GM18511 (cell line): ENCODE data around the gene ZNF697.
"Not testable (repeated sequence)": the region's sequence is repeated elsewhere in the genome, so short reads cannot be mapped to it uniquely, and the experiment has no call there.

ENCODE experiments used
- ATAC-seq: cut with Tn5 transposase; IDR thresholded peaks from one replicate; pipeline ENCODE4 v1.9.1; 2021; ENCODE audit warnings: mild to moderate bottlenecking, moderate library complexity; ENCODE audit not compliant: unreplicated experiment

Gene ZNF697

DNA sequence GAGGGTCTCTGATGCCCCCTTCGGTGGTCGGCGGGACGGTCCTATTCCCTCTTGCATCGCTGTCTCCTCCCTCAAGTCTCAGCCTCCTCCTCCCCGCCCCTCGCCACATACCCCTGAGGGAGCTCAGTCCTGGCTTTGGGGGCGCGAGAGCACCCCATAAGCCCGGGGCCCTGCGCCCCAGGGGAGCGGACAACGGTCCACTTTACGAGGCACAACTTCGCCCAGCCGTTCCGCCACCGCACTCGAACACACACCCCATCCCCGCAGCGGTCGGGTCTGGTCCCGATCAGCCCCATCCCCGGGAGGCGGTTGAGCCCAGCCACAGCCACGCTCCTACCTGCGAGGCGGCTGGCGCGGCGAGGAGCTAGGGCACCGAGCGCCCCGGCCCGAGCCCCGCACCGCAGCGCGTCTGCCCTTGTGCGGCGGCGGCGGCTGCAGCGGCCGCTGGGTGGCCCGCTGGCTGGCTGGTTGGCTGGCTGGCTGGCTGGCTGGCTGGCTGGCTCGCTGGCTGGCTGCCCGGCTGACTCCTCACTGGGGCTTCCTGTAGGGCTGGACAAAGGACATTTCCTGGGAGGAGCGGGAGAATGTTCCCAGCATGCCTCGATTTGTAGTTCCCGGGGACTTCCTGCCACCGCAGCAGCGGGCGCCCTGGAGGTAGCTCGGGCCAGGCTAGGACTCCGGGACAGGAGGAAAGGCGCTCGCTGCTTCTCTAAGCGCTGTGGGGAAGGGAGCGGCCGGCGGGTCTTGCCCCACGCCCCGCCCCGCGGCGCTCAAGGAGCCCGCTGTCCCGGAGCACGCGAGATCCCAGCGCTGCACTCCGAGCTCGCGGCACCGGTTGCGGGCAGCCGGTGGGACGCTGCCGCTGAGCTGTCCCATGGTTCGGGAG, at the start of gene ZNF697:
TSS of gene ZNF697 (minus strand) at position 533 of the 886 bp plus-strand sequence. CDS start 22,166 bp downstream, outside the sequence.
- ATAC-seq, result peak; percentile 84

DNA sequence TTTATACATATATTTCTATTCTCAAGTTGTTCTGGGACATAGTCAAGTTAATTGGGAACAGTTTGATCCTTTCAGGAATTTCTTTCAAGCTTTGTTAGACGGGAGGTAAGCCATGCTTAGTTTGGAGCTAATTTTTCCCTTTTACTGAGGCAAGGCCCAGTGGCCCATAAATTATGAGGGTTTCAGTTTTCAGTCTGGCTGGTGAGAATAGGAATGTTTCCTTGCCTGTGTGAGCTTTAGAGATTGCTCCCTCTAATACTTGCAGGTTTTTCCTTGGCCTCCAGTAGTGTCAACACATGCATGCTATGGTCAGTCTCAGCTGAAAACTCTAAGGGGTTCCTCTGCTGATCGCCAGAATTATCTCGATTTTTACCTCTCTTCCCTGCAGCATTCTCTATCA, 49.5 kb upstream of the ZNF697 start:
- no peak for ATAC-seq

DNA sequence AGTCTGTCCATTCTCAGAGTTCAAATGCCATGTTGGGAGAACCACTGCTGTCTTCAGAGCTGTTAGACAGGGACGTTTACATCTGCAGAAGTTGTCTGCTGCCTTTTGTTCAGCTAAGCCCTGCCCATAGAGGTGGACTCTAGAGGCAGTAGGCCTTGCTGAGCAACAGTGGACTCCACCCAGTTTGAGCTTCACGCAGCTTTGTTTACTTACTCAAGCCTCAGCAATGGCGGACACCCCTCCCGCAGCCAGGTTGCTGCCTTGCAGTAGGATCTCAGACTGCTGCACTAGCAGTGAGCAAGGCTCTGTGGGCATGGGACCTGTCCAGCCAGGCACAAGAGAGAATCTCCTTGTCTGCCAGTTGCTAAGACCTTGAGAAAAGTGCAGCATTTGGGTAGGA, 48.8 kb upstream of the ZNF697 start:
- ATAC-seq, result not testable (repeated sequence)

DNA sequence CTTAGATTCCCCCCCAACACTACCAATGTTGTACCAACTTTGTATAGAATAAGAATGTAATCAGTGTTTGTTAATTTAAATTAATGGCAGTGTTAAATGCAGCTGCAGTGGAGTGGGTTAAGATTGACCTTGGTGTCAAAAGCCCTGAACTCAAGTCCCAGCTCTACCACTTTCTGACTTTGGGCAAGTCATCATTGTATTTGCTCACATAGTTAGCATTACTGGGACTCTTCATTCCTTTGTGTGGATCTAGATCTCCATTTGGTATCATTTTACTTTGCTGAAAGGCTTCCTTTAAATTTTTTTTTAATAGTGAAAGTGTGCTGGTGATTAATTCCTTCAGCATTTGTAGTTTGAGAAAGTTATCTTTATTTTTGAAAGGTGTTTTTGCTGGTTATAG, 41.4 kb upstream of the ZNF697 start:
- ATAC-seq, result no peak

DNA sequence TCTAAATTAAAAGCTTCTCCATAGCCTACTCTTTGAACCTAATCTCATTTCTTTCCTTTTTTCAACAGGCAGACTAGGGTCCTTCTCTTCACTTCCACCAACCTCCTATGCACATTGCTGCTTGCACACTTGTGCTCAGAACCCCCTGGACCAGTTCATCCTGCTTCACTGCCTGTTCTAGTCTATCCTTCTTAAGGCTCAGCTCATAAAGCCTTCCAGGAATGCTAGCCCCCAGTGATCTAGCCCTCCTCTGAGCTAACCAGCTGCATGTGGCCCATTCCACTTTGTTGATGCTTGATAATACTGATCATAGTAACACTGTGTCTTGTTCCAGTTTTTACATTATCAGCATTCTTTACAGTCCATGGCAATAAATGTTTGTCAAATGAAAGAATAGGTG, 40.7 kb upstream of the ZNF697 start:
- no peak for ATAC-seq

DNA sequence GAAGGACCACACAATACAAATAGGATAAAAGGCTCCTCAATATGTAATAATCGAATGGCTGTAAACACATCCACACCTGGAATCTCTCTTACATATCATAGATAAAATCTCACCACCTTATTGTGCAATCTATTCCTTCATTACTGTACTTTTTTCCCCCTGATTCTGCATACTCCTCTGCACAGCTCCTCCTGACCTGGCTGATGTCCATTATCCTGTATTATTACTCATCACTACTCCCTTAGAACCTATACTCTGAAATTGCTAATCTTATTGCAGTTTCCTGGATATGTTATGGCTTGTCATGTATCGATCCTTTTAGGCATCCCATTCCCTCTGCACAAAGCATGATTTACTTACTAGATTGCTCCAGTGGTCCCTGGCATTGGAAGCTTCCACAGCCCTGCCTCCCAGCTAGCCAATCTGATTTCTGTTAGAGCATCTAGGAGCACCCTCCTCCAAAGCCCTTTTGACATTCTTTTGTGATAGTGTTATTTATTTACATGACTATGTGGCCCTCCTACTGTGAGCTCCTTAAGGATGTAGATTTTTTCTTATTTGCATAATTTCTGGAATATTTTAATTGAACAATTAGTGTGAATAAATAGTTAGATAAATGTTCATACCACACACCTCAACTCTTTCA, 39.5 kb upstream of the ZNF697 start:
- no peak for ATAC-seq

DNA sequence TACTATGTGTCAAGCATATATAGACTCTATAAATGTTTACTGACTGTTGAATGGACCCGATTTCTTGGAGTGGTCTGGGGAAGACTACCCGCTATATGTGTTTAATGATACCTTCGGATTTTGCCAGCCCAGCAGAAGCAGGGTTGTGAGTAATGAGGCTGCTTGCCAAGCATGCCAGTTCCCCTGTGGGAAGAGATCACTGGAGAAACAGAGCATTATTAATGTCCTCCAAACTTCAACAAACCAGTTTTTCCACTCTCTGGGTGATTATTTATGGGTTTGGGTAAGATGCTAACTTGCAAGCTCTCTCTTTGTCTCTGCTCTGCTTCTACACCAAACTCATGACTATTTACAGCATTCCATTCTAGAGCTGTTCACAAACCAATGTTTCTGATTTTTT, 38.6 kb upstream of the ZNF697 start:
- ATAC-seq, result no peak

DNA sequence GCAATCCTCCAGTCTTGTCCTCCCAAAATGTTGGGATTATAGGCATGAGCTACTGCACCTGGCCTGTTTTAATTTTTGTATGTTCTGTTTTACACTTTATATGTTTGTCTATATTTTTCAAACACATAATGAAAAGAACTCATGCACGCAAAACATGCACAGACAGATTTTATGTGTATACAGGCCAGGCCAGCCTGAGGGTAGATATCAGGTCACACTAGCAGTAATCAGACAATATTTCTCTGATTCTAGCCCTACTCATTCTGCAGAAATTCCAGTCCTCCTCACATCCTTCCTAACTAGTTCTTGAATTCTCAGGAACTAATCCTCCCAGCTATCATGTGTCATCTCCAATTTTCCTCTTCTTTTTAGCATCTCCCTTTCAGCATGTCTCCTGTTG, 35.8 kb upstream of the ZNF697 start:
- ATAC-seq, result no peak

DNA sequence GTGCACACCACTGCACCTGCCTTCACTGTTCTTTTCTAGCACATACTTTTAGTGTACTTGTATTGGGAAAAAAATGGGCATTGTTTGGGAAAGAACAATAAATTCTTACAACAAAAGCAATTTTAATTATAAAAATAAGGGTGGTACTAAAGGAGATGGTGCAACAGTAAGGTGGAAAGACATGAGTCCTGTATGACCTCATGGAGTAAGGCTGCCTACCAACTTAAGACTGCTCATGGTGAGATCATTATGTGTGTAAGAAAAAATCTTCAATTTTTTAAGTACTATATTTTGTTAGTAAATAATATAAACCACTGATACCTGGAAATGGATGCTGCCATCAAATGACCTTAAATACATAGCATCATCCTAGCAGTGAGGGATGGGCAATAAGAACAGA, 34.1 kb upstream of the ZNF697 start:
- ATAC-seq, result no peak

DNA sequence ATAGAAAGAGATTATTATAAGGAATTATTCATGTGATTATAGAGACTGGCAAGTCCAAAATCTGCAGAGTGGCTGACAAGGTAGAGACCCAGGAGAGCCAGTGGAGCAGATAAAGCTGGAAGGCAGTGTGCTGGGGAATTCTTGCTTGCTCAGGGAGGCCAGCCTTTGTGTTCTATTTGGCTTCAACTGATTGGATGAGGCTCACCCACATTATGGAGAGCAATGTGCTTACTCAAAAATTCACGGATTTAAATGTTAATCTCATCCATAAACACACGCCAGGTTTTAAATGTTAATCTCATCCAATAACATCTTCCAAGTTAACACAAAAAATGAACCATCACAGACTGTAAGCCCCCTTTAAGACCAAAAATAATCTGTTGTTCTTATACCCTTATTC, 33.5 kb upstream of the ZNF697 start:
- no peak for ATAC-seq

DNA sequence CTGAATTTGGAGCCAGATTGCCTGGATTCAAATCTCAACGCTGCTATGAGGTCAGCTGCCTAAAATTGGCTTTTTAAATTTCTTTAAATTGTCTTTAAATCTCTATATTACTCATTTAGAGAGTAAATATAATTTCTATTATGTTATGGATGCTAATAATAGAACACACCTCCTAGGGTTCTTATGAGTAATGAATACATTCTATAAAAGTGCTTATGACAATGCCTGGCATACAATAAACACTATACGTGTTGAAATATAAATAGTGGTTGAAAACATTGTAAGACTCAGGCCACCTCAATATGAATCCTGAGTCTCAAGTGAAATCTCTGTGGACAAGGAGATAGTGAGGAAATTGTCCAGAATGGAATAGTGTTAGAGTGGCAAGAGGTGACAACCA, 32.7 kb upstream of the ZNF697 start:
- ATAC-seq, result no peak

DNA sequence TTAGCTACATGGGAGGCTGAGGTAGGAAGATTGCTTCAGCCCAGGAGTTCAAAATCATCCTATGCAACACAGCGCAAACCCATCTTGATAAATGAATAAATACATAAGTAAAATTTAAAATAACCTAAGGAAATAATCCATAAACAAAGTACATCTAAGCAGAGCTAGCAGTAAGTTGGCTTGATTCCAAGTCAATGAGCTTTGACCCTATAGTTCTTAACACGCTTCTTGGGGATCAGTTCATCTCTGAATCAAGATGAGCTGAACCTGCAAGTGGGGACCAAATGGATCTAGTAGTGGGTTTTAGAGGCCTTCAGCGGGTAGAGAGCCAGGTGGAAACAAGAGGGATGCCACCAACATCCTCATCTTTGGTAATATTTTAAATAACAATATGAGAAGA, 32.1 kb upstream of the ZNF697 start:
- ATAC-seq, result no peak

DNA sequence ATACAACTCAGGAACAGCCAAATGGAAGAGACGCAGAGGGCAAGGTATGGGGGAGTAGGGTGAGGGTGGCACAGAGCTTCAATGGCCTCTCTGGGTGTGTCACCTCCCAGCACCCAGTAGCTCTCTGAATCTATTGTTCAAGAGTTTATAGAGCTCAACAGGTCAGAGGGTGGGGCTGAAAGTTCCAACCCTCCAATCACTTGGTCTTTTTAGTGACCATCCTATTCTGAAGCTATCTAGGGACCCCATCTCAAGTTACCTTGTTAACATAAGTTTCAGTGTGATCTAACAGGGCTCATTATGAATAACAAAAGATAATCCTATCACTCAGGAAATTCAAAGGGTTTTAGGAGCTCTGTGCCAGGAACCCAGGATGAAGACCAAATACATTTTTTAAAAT, 31.2 kb upstream of the ZNF697 start:
- ATAC-seq, result no peak

DNA sequence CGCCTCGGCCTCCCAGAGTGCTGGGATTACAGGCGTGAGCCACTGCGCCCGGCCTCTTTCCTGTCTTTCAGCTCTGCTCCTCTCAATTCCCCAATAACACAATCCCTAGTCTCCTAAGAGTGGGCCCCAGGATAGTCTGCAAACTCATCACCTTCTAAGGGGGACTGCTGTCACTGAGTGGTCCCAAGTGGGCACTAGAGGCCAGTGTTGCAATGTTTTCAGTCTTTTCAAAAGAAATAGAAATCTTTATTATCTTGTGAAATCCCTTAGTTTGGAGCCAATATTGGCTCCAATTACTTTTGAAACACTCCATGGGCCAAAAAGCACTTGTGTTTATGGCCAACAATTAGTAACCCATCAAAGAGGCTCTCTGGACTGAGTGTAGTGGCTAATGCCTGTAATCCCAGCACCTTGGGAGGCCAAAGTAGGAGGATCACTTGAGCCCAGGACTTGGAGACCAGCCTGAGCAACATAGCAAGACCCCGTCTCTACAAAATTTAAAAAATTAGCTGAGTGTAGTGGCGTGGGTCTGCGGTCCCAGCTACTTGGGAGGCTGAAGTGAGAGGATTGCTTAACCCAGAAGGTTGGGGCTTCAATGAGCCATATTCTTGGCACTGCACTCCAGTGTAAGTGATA, 28.6 kb upstream of the ZNF697 start:
- no peak for ATAC-seq

DNA sequence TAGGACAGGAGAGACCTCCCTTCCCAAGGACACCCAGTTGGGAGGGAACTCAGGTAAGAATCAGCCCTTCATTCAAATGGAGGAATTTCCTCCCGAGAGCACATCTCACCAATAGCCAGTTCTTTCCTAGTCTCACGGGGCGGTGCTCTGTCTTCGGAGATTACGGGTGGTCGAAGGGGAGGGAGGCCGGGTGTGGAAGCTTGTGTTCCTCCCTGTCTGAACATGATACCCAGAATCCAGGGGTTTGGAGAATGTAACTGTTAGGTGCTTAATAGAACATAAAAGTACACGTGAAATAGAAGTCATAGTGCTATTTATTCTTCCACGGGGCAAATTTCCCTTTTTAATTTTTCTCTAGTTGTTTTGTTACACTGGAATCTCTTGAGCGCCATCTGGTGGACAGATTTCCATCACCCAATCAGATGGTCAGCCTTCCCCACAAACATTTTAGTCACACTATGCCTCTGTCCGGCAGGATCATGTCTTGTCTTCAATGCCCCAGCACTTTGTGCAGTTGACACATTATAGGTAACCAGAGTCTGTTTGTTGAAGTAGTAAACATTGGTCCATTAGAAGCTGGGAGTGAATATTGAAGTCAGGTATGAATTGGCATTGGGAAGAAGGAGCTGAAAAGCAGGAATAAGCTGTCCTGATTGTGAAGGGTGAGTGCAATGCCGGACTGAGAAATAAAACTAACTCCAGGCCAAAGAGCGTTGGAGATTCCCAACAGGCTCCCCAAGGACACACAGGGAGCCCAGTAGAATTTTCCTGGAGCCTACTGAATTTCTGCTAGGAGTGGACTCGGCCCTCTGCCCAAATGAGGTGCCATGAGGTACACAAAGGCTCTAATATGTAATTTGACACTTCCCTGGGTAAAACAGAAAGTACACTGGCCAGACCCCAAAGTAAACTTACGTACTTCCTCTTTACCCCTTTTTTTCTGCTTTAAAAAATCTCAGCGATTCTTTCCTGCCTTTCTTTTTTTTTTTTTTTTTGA, 27.6 kb upstream of the ZNF697 start:
- ATAC-seq, result peak; percentile 83

DNA sequence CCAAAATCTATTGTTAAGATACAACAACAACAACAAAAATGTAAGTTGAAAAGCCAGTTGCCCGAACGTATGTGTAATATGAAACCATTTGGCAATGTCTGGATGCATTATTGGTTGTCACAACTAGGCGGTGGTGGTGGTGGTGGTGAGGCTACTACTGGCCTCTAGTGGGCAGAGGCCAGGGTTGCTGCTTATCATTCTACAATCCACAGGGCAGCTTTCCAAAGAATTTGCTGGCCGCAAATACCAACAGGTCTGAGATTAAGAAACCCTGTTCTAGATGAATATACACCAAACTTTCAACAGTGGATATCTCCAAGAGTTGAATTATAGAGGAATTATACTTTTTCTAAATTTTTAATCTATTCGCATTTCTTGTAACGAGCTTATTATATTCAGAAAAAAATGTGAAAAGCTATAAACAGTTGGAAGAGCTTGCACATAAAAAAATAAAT, 26.8 kb upstream of the ZNF697 start:
- ATAC-seq, result peak; percentile 78

DNA sequence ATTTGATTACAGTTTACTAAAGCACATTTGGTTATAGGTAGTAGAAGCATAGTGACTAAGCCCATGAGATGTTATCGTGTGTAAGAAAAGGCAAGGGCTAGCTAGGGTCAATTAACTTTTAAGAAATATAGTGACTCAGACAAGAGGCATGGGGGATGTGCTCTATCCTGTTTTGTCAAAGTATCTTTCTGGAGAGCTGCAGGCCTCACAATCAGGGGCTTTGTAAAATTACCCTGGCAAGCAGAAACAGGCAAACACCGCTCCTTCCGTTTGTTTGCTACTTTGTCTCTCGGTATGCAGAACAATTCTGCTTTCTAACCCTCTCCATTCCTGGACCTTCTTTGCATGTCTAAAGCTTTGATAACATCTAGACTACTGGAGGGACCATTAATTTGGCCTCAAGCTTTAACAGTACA, 26.1 kb upstream of the ZNF697 start:
- ATAC-seq, result no peak

DNA sequence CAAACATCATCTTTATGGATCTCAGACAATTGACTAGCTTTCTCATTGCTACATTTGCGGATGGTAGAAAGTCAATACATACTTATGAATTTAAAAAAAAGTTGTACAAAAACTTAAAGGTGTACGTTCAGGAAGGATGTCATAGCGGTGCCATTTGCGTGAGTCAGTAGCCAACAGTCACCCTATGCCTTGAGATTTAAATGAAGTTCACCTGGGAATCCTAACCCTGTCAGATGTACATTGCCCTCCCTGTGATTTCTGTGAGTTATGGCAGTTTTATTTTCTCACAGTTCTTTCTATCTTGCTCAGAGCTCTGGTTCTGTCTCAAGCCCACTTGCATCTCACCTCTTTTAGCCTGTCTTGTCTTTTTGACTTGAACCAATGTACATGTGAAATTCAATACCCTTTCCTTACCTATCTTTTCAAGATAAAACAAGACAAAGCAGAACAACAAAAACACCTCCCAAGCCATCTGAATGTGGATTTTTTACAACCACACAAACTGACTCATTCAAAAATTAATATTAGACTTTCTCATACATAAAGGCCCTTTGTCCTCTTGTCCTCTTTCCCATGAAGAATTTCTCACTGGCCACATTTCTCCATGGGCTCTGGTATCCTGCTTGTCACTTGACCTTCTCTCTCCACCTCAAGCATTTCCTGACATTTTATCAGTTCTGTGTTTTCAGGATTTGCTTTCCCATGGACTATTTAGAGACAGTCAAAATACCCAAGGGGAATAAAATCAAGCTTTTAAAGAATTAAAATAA, 25.3 kb upstream of the ZNF697 start:
- ATAC-seq, result no peak

DNA sequence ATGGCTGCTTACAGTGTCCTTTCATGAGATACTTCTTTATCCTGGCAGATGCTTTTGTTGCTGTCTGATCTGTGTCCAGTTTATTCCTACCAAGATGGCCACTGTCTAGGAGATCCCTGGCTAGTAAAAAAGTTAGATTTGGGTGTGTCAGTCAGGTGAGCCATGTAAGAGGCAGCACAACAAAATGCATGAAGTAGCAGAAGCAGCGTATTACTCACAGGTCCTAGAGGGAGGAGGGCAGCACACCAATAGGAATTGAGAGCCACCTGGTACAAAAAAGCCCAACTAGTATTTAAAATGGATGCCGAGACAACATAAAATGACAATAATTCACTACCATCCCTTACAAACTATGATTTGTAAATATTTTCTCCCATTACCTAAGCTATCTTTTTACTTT, 22.8 kb upstream of the ZNF697 start:
- no peak for ATAC-seq

DNA sequence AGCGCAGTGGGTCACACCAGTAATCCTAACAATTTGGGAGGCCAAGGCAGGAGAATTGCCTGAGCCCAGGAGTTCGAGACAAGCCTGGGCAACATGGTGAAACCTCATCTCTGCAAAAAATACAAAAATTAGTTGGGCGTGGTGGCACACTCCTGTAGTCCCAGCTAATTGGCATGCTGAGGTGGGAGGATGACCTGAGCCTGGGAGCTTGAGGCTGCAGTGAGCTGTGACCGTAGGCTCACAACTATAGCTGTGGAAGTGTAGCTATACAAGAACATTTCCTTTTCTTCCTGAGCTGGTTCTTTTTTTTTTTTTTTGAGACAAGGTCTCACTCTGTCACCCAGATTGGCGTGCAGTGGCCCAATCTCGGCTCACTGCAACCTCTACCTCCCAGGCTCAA, 19.1 kb upstream of the ZNF697 start:
- no peak for ATAC-seq
